DOHH2 (cell line): ENCODE measurements around the gene TAF4.
"Not testable (repeated sequence)": the region's sequence is repeated elsewhere in the genome, so short reads cannot be mapped to it uniquely, and the experiment has no call there.

Experiments used
- H3F3A ChIP-seq: fragments of 200-600 bp; sonication (generic), shearing (Covaris generic); 2 replicates; pipeline ENCODE4 v1.6.0; 2016; ENCODE audit warnings: antibody characterized with exemption, mild to moderate bottlenecking; ENCODE audit not compliant: control insufficient read depth, insufficient read depth
- H3K27ac ChIP-seq: fragments of 200-600 bp; sonication (generic); 2 replicates; pipeline ENCODE4 v1.5.1; 2014; ENCODE audit warnings: low read depth, mild to moderate bottlenecking, low read length, moderate library complexity
- H3K27me3 ChIP-seq: fragments of 200-600 bp; sonication (generic); 2 replicates; pipeline ENCODE4 v1.6.1; 2014; ENCODE audit warnings: mild to moderate bottlenecking, low read length, mixed read lengths; ENCODE audit not compliant: control insufficient read depth
- H3K36me3 ChIP-seq: fragments of 200-600 bp; sonication (generic); 2 replicates; pipeline ENCODE4 v1.6.1; 2014; ENCODE audit warnings: mild to moderate bottlenecking, low read length, moderate library complexity, mixed read lengths; ENCODE audit not compliant: control insufficient read depth
- H3K4me1 ChIP-seq: fragments of 200-600 bp; sonication (generic); 2 replicates; pipeline ENCODE4 v1.6.1; 2014; ENCODE audit warnings: mild to moderate bottlenecking, low read length, mixed read lengths; ENCODE audit not compliant: control insufficient read depth
- H3K4me2 ChIP-seq: fragments of 200-600 bp; sonication (generic); 2 replicates; pipeline ENCODE4 v1.6.0; 2014; ENCODE audit warnings: mild to moderate bottlenecking, low read length, moderate library complexity
- H3K4me3 ChIP-seq: fragments of 200-600 bp; sonication (generic); 2 replicates; pipeline ENCODE4 v1.5.1; 2014; ENCODE audit warnings: mild to moderate bottlenecking, low read length, mixed read lengths
- H3K79me2 ChIP-seq: fragments of 200-600 bp; sonication (generic); 2 replicates; pipeline ENCODE4 v1.6.1; 2014; ENCODE audit warnings: mild to moderate bottlenecking, low read length, mixed read lengths; ENCODE audit not compliant: control insufficient read depth
- H3K9me2 ChIP-seq: fragments of 200-600 bp; sonication (generic); replicated peaks from 2 replicates; pipeline ENCODE4 v1.6.1; 2014; ENCODE audit warnings: mild to moderate bottlenecking, low read length, mixed read lengths; ENCODE audit not compliant: control insufficient read depth
- H3K9me3 ChIP-seq: fragments of 200-600 bp; sonication (generic); 2 replicates; pipeline ENCODE4 v1.6.1; 2014; ENCODE audit warnings: antibody characterized with exemption, low read length, mixed read lengths; ENCODE audit not compliant: control insufficient read depth, insufficient read depth
- H4K20me1 ChIP-seq: fragments of 200-600 bp; sonication (generic); 2 replicates; pipeline ENCODE4 v1.6.0; 2014; ENCODE audit warnings: low read depth, mild to moderate bottlenecking, antibody characterized with exemption, low read length, moderate library complexity; ENCODE audit not compliant: control insufficient read depth, insufficient read depth
- CTCF ChIP-seq: fragments of 200-600 bp; sonication (generic); IDR thresholded peaks from one replicate; pipeline ENCODE4 v1.5.1; 2014; ENCODE audit warnings: antibody characterized with exemption, mild to moderate bottlenecking, low read depth, low read length; ENCODE audit not compliant: poor library complexity, severe bottlenecking
- EZH2phosphoT487 ChIP-seq: fragments of 200-600 bp; sonication (generic); IDR thresholded peaks from 2 replicates; pipeline ENCODE4 v1.6.1; 2017; ENCODE audit warnings: borderline replicate concordance, mild to moderate bottlenecking, antibody characterized with exemption, low read length, moderate library complexity, mixed read lengths

TAF4 gene

GRCh38 chr20:62079166-62079565, 13.5 kb upstream of the TAF4 start:
- H4K20me1 ChIP-seq, result no peaks in the 10 kb centered on the region
- no peak for TF ChIP-seq EZH2phosphoT487
- H3K79me2 ChIP-seq, result no peaks in the 10 kb centered on the region
- H3K9me3 ChIP-seq, result peaks cover 9% of the 10 kb centered on the region; the same call in 1 of the 2 replicates
- H3K4me2 ChIP-seq, result no peak overlapping the region
- H3K9me2 ChIP-seq, result no peaks in the 10 kb centered on the region
- no peaks in the 10 kb centered on the region for H3F3A ChIP-seq
- H3K27me3 ChIP-seq, result no peaks in the 10 kb centered on the region
- H3K36me3 ChIP-seq, result no peaks in the 10 kb centered on the region
- no peak overlapping the region for H3K4me3 ChIP-seq
- H3K4me1 ChIP-seq, result no peaks in the 10 kb centered on the region
- H3K27ac ChIP-seq, result no peak overlapping the region

- Histone ChIP-seq H3K9me3 (peaks cover 18% of the 10 kb centered on the region), H3K4me2 (no peak overlapping the region), H3K4me1 (peaks cover 6% of the 10 kb centered on the region), H3K9me2 (no peaks in the 10 kb centered on the region), H3K4me3 (no peak overlapping the region), H3F3A (peaks cover 2% of the 10 kb centered on the region), H3K79me2 (no peaks in the 10 kb centered on the region), H3K27ac (no peak overlapping the region), H3K27me3 (no peaks in the 10 kb centered on the region), H4K20me1 (no peaks in the 10 kb centered on the region), H3K36me3 (no peaks in the 10 kb centered on the region)
- TF ChIP-seq CTCF (no peak), EZH2phosphoT487 (no peak)
Observed at GRCh38 chr20:62073323-62073722, 7.6 kb upstream of the TAF4 start.

GRCh38 chr20:62071669-62072430, 6.2 kb upstream of the TAF4 start:
- H3K27me3 ChIP-seq, H3K4me3 ChIP-seq, H3K9me2 ChIP-seq, H3K27ac ChIP-seq, H3F3A ChIP-seq, H3K79me2 ChIP-seq, H3K36me3 ChIP-seq, H3K4me2 ChIP-seq, H4K20me1 ChIP-seq: not testable (repeated sequence)
- Histone ChIP-seq H3K4me1 (peaks cover 21% of the 10 kb centered on the region), H3K9me3 (peaks cover 18% of the 10 kb centered on the region)

GRCh38 chr20:62069741-62070216, 4.1 kb upstream of the TAF4 start:
- peaks cover 9% of the 10 kb centered on the region for H3K9me3 ChIP-seq
- H3K79me2 ChIP-seq, result peaks cover 8% of the 10 kb centered on the region
- no peaks in the 10 kb centered on the region for H4K20me1 ChIP-seq
- H3K4me1 ChIP-seq, result peaks cover 25% of the 10 kb centered on the region
- no peak for TF ChIP-seq CTCF
- TF ChIP-seq EZH2phosphoT487, result no peak
- H3K27ac ChIP-seq, result no peak overlapping the region
- H3K36me3 ChIP-seq, result no peaks in the 10 kb centered on the region
- H3K9me2 ChIP-seq, result no peaks in the 10 kb centered on the region
- H3K27me3 ChIP-seq, result no peaks in the 10 kb centered on the region
- peaks cover 3% of the 10 kb centered on the region for H3F3A ChIP-seq
- no peak overlapping the region for H3K4me2 ChIP-seq
- H3K4me3 ChIP-seq, result no peak overlapping the region
